Dendritic cell treated with granulocyte-macrophage colony-stimulating factor and Interleukin-4, amounts not matched to agents 40 ng/mL and 50 ng/mL, for 4 days (primary cell): Measurements from ENCODE around the gene RASGRF1.
"Not testable (repeated sequence)": the region's sequence is repeated elsewhere in the genome, so short reads cannot be mapped to it uniquely, and the experiment has no call there.

Experiments used
- H3K27ac Mint-ChIP-seq: one replicate; pipeline ENCODE4 v1.8.0; 2022; ENCODE audit warnings: mild to moderate bottlenecking, mixed read lengths
- H3K27me3 Mint-ChIP-seq: one replicate; pipeline ENCODE4 v1.8.0; 2022; ENCODE audit warnings: mild to moderate bottlenecking, mixed read lengths
- H3K36me3 Mint-ChIP-seq: one replicate; pipeline ENCODE4 v1.8.0; 2022; ENCODE audit warnings: low read depth, mixed read lengths
- H3K4me1 Mint-ChIP-seq: one replicate; pipeline ENCODE4 v1.8.0; 2022; ENCODE audit warnings: low read depth, mixed read lengths
- H3K4me3 Mint-ChIP-seq: one replicate; pipeline ENCODE4 v1.8.0; 2022; ENCODE audit warnings: mild to moderate bottlenecking, moderate library complexity, mixed read lengths
- H3K9me3 Mint-ChIP-seq: one replicate; pipeline ENCODE4 v1.8.0; 2022; ENCODE audit warnings: mixed read lengths
- intact Hi-C: fragments of 100-400 bp; cut with micrococcal nuclease; formaldehyde crosslinking; loops from one replicate; pipeline ENCODE4 v1.15.0; 2022

Gene RASGRF1

DNA sequence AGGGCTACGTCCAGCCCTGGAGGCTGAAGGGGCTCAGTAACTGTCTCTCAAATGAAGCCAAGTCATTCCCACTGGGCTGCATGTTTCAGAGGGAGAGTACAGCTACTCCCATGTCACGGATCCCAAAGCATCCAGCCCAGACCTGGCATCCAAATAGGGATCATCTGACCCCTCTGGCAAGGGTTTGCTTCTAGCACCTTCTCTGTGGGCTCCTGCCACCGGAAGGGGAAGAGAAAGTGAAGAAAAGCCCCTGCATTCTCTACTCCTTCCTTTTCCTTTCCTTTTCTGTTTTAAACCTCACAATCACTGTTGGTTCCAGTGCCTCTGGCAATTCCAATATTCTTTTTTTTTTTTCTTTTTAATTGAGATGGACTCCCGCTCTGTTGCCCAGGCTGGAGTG, 81.2 kb downstream of the RASGRF1 start:
- Mint-ChIP-seq H3K4me1 (peaks cover 38% of the 10 kb centered on the region), H3K36me3 (no peaks in the 10 kb centered on the region), H3K27me3 (no peaks in the 10 kb centered on the region), H3K27ac (peak overlapping the region; percentile 32), H3K9me3 (no peaks in the 10 kb centered on the region), H3K4me3 (no peak overlapping the region)
- intact Hi-C loops: no loop called here

DNA sequence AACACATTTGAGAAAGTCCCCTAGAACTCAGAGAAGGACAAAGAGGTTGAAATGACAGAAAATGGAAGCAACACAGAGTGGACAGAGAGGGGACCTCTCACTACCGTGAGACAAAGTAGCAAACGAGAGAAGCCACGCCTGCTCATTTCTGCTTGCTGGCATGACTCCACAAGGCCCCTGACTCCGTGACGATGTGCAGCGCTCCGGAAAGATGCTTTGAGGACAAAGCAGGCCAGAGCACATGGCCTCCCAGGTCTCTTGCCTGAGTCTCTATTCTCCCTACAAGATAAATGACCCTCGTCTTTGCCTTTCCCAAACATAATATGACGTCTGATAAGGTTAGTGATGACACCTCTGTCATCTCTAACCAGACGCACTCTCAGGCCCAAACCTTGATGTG, 81.9 kb downstream of the RASGRF1 start:
- H3K27ac Mint-ChIP-seq: peak overlapping the region; percentile 32

DNA sequence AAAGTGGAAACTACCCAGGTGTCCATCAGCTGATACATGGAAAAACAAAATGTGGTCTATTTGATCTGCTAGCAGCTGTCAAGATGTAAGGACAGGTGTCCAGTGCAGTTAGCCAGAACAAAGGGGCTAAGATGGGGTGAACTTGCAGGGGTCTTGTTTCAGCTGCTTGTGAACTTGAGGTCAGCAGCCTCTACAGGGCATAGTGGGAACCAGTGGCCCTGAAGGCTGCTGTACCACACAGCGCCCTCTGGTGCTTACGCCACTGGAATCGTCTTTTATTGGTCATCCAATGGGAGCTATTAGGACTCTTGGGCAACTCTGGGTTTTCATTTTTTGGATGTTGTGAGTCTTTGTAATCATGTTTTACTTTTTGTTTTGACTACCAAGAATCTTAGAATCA, 83.5 kb downstream of the RASGRF1 start:
- H3K27me3 Mint-ChIP-seq: no peaks in the 10 kb centered on the region
- intact Hi-C loops: no loop called here
- no peaks in the 10 kb centered on the region for H3K9me3 Mint-ChIP-seq
- peaks cover 61% of the 10 kb centered on the region for H3K4me1 Mint-ChIP-seq
- H3K36me3 Mint-ChIP-seq: no peaks in the 10 kb centered on the region
- H3K27ac Mint-ChIP-seq: no peak overlapping the region
- H3K4me3 Mint-ChIP-seq: no peak overlapping the region

More for the DNA sequence above, 81.9 kb downstream of the RASGRF1 start:
- H3K27me3 Mint-ChIP-seq: no peaks in the 10 kb centered on the region
- H3K36me3 Mint-ChIP-seq: no peaks in the 10 kb centered on the region
- H3K9me3 Mint-ChIP-seq: no peaks in the 10 kb centered on the region
- intact Hi-C loops: no loop called here
- peaks cover 45% of the 10 kb centered on the region for H3K4me1 Mint-ChIP-seq
- H3K4me3 Mint-ChIP-seq: no peak overlapping the region

DNA sequence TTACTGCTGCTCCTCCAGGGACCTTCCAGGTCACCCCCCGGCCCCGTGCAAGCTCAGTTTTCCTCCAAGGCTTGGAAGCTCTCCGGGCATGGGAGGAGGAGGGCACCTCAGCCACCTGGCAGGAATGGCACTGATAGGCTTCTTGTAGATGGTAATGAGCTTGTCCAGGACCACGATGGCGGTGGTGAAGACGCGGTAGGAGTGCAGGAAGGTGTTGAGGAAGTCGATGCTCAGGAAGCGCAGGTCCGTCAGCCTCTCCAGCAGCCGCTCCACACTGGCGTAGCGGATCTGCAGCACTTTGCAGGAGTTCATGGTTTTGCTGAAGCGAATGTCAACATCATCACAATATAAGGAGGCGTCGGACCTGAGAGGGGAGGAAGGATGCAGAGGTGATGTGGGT, 84.5 kb downstream of the RASGRF1 start:
- intact Hi-C loops: no loop called here
- no peak overlapping the region for H3K4me3 Mint-ChIP-seq
- H3K9me3 Mint-ChIP-seq: no peaks in the 10 kb centered on the region
- H3K4me1 Mint-ChIP-seq: peaks cover 63% of the 10 kb centered on the region
- H3K27ac Mint-ChIP-seq: peak overlapping the region; percentile 83
- H3K36me3 Mint-ChIP-seq: no peaks in the 10 kb centered on the region
- no peaks in the 10 kb centered on the region for H3K27me3 Mint-ChIP-seq

DNA sequence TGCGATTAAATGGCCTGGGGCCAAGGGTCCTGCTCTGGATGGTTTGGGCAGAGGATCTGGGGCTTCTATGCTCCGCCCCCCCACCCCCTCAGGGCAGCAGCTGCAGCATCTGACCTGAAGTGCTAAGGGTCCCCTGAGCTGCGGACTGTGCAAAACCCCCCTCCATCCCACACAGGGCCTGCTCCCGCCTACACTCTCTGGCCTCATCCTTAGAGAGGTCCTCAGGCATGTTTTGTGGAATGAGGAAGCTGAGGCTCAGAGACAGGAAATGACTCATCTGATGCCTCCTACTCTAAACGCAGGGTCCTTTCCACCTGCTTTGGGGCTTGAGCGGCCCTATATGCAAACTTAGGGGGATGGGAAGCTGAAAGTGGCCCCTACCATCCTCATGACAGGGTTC, 86.2 kb downstream of the RASGRF1 start:
- H3K36me3 Mint-ChIP-seq: no peaks in the 10 kb centered on the region
- peak overlapping the region; percentile 7 for H3K4me3 Mint-ChIP-seq
- no peaks in the 10 kb centered on the region for H3K9me3 Mint-ChIP-seq
- H3K4me1 Mint-ChIP-seq: peaks cover 68% of the 10 kb centered on the region
- no peaks in the 10 kb centered on the region for H3K27me3 Mint-ChIP-seq
- intact Hi-C loops: loop anchor here (1.0 to 5.0 kb wide), 3 partner anchors 16 to 92 kb away; no protein-coding TSS in a partner anchor
- H3K27ac Mint-ChIP-seq: peak overlapping the region; percentile 83

DNA sequence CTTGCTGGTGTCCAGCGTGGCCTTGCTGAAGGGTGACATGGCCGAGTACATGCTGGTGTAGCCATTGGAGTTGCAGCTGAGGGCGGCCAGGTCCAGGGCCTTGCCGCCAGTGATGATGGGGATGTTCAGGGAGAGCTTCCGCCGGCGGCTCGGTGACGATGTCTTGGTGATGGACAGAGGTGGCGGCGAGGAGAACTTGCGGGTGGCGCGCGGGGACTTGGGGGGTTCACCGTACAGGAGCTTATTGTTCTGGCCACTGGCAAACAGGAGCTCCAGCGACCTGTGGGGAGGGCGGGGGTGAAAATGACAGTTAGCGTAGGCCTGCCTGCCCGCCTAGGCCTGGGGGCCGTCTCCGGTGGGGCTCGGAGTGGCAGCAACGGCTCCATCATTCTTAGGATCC, 86.7 kb downstream of the RASGRF1 start:
- peaks cover 68% of the 10 kb centered on the region for H3K4me1 Mint-ChIP-seq
- H3K9me3 Mint-ChIP-seq: no peaks in the 10 kb centered on the region
- no peak overlapping the region for H3K4me3 Mint-ChIP-seq
- H3K36me3 Mint-ChIP-seq: no peaks in the 10 kb centered on the region
- H3K27me3 Mint-ChIP-seq: no peaks in the 10 kb centered on the region
- peak overlapping the region; percentile 83 for H3K27ac Mint-ChIP-seq
- intact Hi-C loops: loop anchor here (1.0 to 5.0 kb wide), 3 partner anchors 16 to 92 kb away; no protein-coding TSS in a partner anchor

DNA sequence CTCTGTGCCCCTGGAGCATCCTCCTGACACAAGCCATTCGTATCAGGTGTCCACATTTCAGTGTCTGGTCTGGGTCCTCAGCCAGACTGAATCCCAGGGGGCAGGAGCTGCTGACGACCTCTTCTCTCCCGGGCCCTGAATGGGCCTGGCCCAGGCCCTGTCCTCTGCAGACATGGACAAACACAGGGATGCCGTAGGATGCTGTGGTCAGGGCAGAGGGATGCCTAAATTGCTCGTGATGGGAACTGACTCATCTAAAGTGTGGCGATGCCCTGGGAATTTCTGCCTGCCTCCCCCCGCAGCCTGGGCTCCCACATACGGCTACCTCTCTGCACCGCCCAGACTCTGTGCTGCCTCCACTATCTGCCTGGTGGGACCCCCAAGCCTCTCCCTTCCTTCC, 87.3 kb downstream of the RASGRF1 start:
- no peaks in the 10 kb centered on the region for H3K27me3 Mint-ChIP-seq
- H3K4me3 Mint-ChIP-seq: no peak overlapping the region
- H3K36me3 Mint-ChIP-seq: no peaks in the 10 kb centered on the region
- peak overlapping the region; percentile 83 for H3K27ac Mint-ChIP-seq
- no peaks in the 10 kb centered on the region for H3K9me3 Mint-ChIP-seq
- H3K4me1 Mint-ChIP-seq: peaks cover 68% of the 10 kb centered on the region
- intact Hi-C loops: loop anchor here (5.0 kb wide), 2 partner anchors 66 to 91 kb away; no protein-coding TSS in a partner anchor

DNA sequence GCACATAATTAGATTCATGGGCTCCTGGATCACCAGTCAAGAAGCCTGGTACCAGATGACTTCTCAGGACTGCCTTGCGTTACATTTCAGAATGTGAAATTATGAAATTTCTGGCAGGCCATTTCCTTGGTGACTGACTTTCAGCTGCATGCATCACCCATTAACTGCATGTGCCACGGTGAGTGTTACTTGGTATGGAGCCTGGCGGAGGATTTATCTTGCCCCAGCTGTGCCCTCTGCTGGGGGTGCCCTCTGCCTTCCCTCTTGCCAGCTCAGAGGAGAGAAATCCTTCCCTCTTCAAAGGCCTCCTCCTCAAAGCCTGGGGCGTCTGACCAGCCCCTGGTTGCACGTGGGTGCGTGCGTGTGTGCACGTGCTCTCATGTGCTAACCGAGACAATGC, 88.0 kb downstream of the RASGRF1 start:
- H3K4me1 Mint-ChIP-seq: peaks cover 74% of the 10 kb centered on the region
- no peaks in the 10 kb centered on the region for H3K36me3 Mint-ChIP-seq
- intact Hi-C loops: loop anchor here (5.0 kb wide), 2 partner anchors 65 to 90 kb away; no protein-coding TSS in a partner anchor
- H3K27ac Mint-ChIP-seq: peak overlapping the region; percentile 83
- H3K9me3 Mint-ChIP-seq: no peaks in the 10 kb centered on the region
- H3K4me3 Mint-ChIP-seq: no peak overlapping the region
- no peaks in the 10 kb centered on the region for H3K27me3 Mint-ChIP-seq

DNA sequence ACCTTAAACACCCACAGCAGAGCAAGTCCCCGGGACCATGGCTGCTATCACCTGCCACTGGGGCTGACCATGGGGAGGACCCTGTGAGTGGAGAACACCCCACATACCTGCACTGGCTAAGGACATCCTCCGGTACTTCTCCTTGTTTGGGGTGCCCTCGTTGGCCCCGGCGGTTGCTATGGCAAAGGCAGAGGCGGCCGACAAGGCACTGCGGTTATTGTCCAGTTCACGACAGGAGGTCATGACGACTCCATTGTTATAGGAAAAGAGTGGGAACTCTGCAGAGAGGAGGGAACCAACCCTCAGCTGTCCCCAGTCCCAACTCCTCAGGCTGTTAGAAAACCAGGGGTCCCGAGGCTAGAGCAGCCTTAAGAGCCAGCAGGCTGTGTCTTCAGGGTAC, 90.9 kb downstream of the RASGRF1 start:
- intact Hi-C loops: loop anchor here (5.0 kb wide), 2 partner anchors 62 to 87 kb away; no protein-coding TSS in a partner anchor
- Mint-ChIP-seq H3K27me3 (peaks cover 3% of the 10 kb centered on the region), H3K9me3 (no peaks in the 10 kb centered on the region), H3K36me3 (no peaks in the 10 kb centered on the region), H3K4me1 (peaks cover 70% of the 10 kb centered on the region), H3K4me3 (no peak overlapping the region), H3K27ac (peak overlapping the region; percentile 69)

DNA sequence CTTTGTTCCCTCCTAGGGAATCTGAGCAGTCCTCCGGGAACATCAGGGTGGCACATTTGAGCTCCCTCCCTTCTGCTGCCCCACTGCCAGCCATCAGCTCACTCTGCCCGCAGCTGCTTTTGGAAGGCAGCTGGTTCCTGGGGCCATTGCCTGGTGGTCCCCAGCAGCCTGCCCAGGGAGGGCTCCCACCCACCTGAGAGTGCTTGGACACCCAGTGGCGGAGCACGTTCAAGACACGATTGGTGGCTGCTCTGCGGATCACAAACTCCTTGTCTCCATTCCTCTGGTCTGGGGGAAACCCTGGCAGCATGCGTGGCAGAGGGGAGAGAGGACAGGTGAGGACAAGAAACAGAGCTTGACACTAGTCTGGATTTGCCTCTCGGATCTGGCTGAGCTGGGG, 92.1 kb downstream of the RASGRF1 start:
- Mint-ChIP-seq H3K27me3 (peaks cover 3% of the 10 kb centered on the region), H3K27ac (peak overlapping the region; percentile 69), H3K4me1 (peaks cover 70% of the 10 kb centered on the region), H3K36me3 (no peaks in the 10 kb centered on the region), H3K9me3 (no peaks in the 10 kb centered on the region), H3K4me3 (no peak overlapping the region)
- intact Hi-C loops: no loop called here

DNA sequence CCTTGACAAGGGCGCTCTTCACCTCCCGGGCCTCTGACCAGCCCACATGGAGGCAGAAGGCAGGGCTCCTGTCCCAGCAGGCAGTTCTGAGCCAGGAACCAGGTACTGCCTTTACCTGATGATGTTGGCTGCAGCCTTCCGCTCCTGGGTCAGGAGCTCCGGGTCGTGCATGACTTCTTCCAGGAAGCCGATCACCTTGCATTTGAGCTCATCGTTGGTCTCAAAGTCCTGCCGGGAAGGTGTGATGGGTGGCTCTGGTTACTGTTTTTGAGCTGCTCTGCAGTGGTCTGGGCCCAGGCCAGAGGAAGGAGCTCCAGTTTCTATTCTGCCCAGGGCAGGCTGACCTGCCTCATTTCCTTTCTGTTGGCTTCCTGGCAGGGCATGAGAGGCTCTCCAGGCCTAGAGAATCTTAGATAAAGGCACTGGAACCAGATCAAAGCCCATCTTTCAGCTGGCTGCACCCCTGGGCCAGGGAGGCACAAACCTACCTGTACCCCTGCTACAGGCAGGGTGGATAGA, 92.5 kb downstream of the RASGRF1 start:
- intact Hi-C loops: no loop called here
- H3K36me3 Mint-ChIP-seq: peaks cover 3% of the 10 kb centered on the region
- H3K4me1 Mint-ChIP-seq: peaks cover 70% of the 10 kb centered on the region
- peak overlapping the region; percentile 69 for H3K27ac Mint-ChIP-seq
- H3K4me3 Mint-ChIP-seq: no peak overlapping the region
- H3K27me3 Mint-ChIP-seq: peaks cover 3% of the 10 kb centered on the region
- no peaks in the 10 kb centered on the region for H3K9me3 Mint-ChIP-seq

DNA sequence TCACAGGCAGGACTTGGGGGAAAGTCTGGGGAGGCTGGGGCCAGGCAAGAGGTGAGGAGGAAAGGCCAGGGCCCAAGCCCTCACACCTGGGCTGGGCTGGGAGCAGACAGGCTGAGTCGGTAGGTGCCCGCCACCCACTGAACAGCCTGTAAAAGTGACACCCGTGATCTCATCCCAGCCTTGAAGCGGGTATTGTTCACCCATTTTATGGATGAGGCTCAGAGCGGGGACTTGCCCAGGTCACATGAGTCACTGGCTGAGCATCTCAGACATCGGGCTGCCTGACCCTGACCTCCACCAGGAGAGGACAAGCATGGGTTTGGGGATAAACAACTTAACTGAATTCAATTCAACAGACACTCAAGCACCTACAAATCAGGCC, 93.7 kb downstream of the RASGRF1 start:
- Mint-ChIP-seq H3K27ac (peak overlapping the region; percentile 68), H3K27me3 (peaks cover 3% of the 10 kb centered on the region), H3K4me3 (no peak overlapping the region), H3K9me3 (no peaks in the 10 kb centered on the region), H3K36me3 (peaks cover 8% of the 10 kb centered on the region), H3K4me1 (peaks cover 70% of the 10 kb centered on the region)
- intact Hi-C loops: no loop called here

DNA sequence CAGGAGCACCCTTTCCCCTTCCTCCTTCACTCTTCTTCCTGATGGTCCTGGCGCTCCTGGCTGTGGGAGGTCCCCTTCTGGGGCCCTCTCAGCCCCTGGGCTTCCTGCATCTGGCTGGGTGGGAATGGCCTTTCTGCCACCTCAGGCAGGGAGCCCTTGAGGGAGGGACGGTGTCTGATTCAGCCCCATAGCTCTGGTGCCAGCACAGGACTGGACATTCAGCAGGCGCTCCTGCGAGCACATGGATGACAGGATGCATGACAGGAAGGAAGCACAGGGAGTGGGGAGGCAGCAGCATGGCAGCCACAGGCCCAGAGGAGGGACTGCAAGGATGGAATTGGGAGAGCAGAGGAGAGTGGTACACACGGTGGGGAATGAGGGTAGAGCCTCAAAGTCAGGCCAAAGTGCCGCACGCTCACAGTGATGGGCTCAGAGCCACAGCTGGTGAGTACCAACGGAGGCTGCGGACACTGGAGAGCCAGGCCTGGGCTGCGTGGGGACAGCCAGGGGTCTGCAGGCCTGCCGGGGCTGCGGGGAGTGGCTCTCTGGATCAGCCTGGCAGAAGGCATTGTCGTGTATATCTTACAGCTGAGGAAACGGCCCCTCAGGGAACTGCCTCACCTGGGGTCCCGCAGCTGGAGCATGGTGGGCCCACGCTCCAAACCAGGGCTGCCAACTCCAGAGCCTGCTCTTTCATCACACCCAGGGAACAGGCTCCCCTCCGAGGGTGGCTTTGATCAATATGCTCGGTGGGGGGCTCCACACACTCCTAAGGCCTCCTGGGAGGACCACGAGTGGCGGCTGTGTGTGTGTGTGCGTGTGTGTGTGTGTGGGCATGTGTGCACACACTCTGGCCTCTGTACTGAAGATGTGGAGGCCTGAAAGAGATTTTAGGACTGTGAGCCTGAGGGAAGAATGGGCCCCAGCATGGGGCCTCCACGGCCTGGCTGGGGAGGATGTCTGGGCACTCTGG, 94.4 kb downstream of the RASGRF1 start:
- Mint-ChIP-seq H3K4me1 (peaks cover 76% of the 10 kb centered on the region), H3K36me3 (peaks cover 14% of the 10 kb centered on the region), H3K9me3 (no peaks in the 10 kb centered on the region), H3K27me3 (peaks cover 3% of the 10 kb centered on the region), H3K27ac (peak overlapping the region; percentile 68), H3K4me3 (no peak overlapping the region)
- intact Hi-C loops: no loop called here

DNA sequence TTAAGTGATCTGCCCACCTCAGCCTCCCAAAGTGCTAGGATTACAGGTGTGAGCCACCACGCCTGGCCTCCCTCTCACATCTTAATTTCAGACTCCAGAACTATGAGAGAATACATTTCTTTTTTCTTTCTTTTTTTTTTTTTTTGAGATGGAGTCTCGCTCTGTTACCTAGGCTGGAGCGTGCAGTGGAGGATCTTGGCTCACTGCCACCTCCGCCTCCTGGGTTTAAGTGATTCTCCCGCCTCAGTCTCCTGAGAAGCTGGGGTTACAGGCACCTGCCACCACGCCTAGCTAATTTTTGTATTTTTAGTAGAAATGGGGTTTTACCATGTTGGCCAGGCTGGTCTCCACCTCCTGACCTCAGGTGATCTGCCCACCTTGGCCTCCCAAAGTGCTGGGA, 95.4 kb downstream of the RASGRF1 start:
- peaks cover 14% of the 10 kb centered on the region for H3K36me3 Mint-ChIP-seq
- intact Hi-C loops, H3K27me3 Mint-ChIP-seq, H3K4me3 Mint-ChIP-seq, H3K9me3 Mint-ChIP-seq: not testable (repeated sequence)
- H3K27ac Mint-ChIP-seq: peak overlapping the region; percentile 95
- peaks cover 81% of the 10 kb centered on the region for H3K4me1 Mint-ChIP-seq
